GM12801 (cell line): ENCODE results near the gene MRPL27.

Experiments used
- TF ChIP-seq, protein P1 (sequence below): IDR thresholded peaks from one replicate; pipeline ENCODE4 v1.5.1; 2011; ENCODE audit warnings: control low read depth; ENCODE audit not compliant: insufficient read length; ENCODE audit errors: extremely low read depth

The MRPL27 gene

DNA sequence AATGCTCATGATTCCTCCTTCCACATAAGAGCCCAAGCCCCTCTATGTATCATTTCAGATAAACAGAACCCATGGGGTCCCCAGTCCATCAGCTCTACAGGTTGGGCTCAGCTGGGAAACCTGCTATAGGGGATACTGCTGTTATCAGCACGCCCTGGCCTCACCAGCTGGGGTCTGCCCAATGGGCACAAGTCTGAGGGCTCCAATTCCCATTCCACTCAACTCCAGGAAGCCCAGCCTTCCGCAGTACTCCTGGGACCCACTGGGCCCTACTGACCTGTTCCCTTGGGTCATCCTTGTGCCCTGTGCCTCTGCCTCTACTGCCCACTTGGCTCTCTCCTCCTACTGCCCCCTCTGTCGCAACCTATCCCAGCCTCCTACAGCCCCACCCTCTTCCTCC lies 43.3 kb downstream of the MRPL27 start:
- TF ChIP-seq, protein P1, sequence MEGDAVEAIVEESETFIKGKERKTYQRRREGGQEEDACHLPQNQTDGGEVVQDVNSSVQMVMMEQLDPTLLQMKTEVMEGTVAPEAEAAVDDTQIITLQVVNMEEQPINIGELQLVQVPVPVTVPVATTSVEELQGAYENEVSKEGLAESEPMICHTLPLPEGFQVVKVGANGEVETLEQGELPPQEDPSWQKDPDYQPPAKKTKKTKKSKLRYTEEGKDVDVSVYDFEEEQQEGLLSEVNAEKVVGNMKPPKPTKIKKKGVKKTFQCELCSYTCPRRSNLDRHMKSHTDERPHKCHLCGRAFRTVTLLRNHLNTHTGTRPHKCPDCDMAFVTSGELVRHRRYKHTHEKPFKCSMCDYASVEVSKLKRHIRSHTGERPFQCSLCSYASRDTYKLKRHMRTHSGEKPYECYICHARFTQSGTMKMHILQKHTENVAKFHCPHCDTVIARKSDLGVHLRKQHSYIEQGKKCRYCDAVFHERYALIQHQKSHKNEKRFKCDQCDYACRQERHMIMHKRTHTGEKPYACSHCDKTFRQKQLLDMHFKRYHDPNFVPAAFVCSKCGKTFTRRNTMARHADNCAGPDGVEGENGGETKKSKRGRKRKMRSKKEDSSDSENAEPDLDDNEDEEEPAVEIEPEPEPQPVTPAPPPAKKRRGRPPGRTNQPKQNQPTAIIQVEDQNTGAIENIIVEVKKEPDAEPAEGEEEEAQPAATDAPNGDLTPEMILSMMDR, result no peak

DNA sequence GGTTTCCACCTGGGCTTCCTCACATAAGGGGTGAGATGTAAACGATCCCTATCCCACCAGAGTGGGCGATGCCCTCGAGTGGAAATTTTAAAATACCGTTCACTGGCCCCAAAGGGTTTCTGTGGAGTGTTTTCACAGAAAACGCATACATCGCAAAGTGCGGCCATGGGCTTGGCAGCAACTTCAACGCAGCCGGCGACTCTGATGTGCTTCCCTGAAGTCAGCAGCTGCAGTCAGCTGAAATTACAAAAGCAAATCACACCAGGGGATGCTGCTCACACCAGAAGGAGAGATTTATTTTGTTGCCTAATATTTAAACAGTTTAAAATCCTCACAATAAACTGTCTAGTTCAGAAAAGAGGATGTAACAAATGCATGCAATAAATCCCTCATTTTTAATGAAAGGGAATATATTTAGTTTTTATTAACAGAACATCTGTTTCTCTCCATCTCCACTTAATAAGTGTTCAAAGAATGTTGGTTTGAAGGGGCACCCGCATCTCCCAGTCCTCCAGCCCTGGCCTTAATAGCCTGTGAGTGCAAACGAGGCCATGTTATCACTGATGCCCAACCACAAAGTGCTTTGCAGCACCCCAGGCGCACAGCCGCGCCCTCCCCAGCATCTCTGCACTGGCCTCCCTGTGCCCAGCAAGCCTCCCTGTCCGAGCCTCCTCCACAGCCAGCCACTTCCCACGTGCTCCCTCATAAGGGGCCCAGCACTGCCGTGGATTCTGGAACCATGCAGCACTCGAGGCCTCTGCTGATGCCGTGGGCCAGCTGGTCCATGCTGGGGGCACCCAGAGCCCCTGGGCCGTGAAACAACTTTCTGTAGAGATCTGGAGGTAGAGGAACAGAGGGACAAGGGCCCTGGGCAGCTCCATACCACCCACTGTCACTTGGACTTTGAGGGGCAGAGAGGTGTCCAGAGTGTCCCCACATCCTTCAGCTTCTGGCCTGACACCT lies 44.3 kb downstream of the MRPL27 start:
- TF ChIP-seq, protein P1, result no peak

DNA sequence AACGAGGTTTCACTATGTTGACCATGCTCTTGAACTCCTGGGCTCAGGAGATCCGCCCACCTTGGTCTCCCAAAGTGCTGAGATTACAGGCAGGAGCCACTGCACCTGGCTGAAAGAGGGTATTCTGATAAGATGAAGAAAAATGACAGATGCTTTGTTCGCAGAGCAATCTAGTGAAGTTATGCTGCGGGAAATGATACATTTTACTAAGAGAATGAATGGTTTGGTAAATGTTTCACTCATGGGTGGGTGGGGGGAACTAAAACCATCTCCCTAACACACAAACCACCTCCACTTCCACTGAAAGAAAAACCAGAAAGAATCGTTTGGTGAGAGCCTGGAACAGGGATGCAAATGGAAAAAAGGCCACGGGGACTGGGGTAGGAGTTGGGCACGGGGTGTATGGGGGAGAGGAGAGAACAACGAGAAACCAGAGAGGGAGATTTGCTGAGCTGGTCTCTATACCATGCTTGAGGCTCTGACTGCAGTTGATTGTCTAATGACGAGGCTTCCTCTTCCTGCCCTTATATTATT lies 46.1 kb downstream of the MRPL27 start:
- TF ChIP-seq, protein P1, result no peak

DNA sequence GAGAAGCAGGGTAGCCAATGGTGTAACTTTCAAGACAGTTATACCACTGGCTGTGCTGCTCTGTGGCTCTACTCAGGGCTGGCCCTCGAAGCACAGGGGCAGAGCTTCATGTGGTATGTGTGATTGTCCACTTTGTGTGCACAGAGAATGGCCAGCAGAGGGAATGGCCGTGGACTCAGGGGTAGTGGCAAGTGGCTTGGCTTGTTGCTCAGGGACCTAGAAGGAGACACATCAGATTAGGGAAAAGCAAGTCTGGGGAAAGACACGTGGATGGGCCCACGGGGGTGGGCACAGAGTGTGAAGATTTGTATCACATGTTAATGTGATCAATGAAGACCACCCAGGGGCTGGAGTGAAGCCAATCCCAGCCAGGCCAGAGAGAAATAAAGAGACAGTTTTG lies 47.1 kb downstream of the MRPL27 start:
- TF ChIP-seq, protein P1, result no peak

DNA sequence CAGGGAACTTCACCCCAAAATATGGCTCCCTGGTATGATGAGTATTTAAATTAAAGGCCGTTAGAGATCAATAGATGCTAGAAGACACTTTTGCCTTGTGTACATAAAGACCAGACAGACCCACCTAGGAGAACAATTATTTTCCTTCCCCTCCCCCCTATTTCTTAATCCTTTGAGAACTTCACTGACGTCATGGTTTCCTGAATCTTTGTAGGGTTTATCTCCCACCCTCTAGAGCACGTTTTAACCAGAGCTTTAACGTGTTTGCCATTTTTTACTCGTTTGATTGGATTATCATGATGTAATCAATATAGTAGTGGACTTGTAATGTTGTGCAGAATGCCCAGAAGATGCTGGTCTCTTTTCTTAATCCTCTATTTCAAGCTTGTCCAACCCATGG lies 49.9 kb downstream of the MRPL27 start:
- TF ChIP-seq, protein P1, result no peak

DNA sequence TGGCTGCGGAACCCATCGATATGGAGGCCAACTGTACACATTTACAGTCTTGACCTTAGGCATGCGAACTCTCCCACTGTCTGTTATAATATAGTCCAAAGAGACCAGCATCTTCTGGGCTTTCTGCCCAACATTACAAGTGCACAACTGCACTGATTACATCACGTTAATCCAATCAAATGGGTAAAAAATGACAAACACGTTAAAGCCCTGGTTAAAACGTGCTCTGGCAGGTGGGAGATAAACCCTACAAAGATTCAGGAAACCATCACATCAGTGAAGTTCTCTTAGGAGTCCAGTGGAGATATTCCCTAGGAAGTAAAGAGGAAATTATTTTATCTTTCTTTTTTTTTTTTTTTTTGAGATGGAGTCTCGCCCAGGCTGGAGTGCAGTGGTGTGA lies 50.7 kb downstream of the MRPL27 start:
- TF ChIP-seq, protein P1, result no peak

DNA sequence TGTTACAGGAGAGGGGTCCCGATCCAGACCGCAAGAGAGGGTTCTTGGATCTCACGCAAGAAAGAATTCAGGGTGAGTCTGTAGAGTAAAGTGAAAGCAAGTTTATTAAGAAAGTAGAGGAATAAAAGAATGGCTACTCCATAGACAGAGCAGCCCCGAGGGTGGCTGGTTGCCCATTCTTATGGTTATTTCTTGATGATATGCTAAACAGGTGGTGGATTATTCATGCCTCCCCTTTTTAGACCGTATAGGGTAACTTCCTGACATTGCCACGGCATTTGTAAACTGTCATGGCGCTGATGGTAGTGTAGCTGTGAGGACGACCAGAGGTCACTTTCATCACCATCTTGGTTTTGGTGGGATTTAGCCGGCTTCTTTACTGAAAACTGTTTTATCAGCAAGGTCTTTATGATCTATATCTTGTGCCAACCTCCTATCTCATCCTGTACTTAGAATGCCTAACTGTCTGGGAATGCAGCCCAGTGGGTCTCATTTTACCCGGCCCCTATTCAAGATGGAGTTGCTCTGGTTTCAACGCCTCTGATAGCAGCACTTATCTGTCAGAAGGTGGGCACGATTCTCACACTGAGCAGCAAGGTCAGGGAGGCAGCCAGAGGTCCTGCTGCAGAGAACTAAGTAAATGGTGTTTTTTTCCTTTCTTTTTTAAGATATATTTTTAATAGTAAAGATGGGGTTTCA lies 53.5 kb downstream of the MRPL27 start:
- TF ChIP-seq, protein P1, result no peak
